Kidney (tissue), 14 donors: ENCODE measurements around the gene MAPK7. TPM values are rescaled to one million over a fixed set of nuclear protein-coding genes. Genes with fewer than 3 reads are reported as not detected.
A peak's percentile ranks its signal among the peaks of the same experiment; 100 is the strongest.

Experiments
- DNase-seq, 5 donors: peaks; one replicate each; pipeline ENCODE4 v3.0.0-alpha.2; 2013 to 2020
- FAIRE-seq: peaks from 2 replicates; lab custom pipeline; 2012; peaks lifted over from hg19 to GRCh38; lab: Jason Lieb, UNC
- H3K27ac ChIP-seq, 2 donors: one replicate each; pipeline ENCODE4 v1.7.0; 2013; ENCODE audit warnings: low read depth in 2 of 2, low read length in 2 of 2, inconsistent platforms in 1 of 2
- H3K27me3 ChIP-seq: one replicate; pipeline ENCODE4 v1.7.1; 2013; ENCODE audit warnings: low read length, inconsistent platforms; ENCODE audit not compliant: control insufficient read depth, insufficient read depth
- H3K36me3 ChIP-seq, 3 donors: one replicate each; pipeline versions ENCODE4 v1.7.0 to v1.7.1; 2013; ENCODE audit warnings: low read length in 3 of 3, control low read depth in 1 of 3, inconsistent platforms in 1 of 3; ENCODE audit not compliant: insufficient read depth in 3 of 3, control insufficient read depth in 2 of 3
- H3K4me1 ChIP-seq, 3 donors: one replicate each; pipeline versions ENCODE4 v1.7.0 to v1.7.1; 2013; ENCODE audit warnings: low read length in 3 of 3, inconsistent platforms in 1 of 3, low read depth in 1 of 3; ENCODE audit not compliant: control insufficient read depth in 2 of 3, insufficient read depth in 2 of 3
- H3K4me3 ChIP-seq, 3 donors: one replicate each; pipeline versions ENCODE4 v1.7.0 to v1.8.1; 2013; ENCODE audit warnings: low read length in 3 of 3, control low read depth in 1 of 3, inconsistent platforms in 1 of 3
- H3K9ac ChIP-seq, 3 donors: one replicate each; pipeline versions ENCODE4 v1.7.0 to v1.7.1; 2013; ENCODE audit warnings: low read length in 3 of 3, control low read depth in 1 of 3, inconsistent platforms in 1 of 3
- H3K9me3 ChIP-seq, 3 donors: one replicate each; pipeline versions ENCODE4 v1.7.0 to v1.7.1; 2013; ENCODE audit warnings: low read length in 3 of 3, control low read depth in 1 of 3, inconsistent platforms in 1 of 3; ENCODE audit not compliant: control insufficient read depth in 2 of 3, insufficient read depth in 1 of 3
- CTCF ChIP-seq: IDR thresholded peaks from 3 replicates; pipeline ENCODE4 v1.5.1; 2012; ENCODE audit warnings: mild to moderate bottlenecking, moderate library complexity, borderline replicate concordance; ENCODE audit not compliant: insufficient read depth; ENCODE audit errors: extremely low read depth
- intact Hi-C: fragments of 100-400 bp; cut with DNase I; formaldehyde crosslinking; loops from one replicate; pipeline ENCODE4 v1.11.1; 2022
- polyA plus RNA-seq: library from polyadenylated mRNA; stranded (reverse); fragments of 350-450 nt; fragmentation: Illumina TruSeq; extraction: RNeasy Lipid Tissue Mini Kit (QIAGEN cat#74804); gene quantifications from one replicate; pipeline ENCODE4 v1.2.3, GENCODE V29; 2014; ENCODE audit warnings: low read depth, low replicate concordance; ENCODE audit not compliant: insufficient read depth
- total RNA-seq: library from RNA; stranded (reverse); fragmentation: NEBNext Ultra II Directional; extraction: Animal tissue kit (Norgen Biotek cat#: 25700); gene quantifications from one replicate; pipeline ENCODE4 v1.2.1, GENCODE V29; 2021
- donor health status: control.
- donor health status: control.
- donor health status: control.
- donor health status: control.
- donor health status: control.
- donor health status: DM: yes; HTN: yes; CAD: no.
- donor health status: Normal renal cell carcinoma (clear cell type).

Gene MAPK7
- total and polyA plus RNA-seq, 2 donors from 2014 or later = 7.1 to 36.7 TPM

- Histone ChIP-seq H3K27ac (no peak overlapping the region), H3K4me3 (no peak overlapping the region), H3K36me3 (peaks cover 0 to 4% (median 0%) of the 10 kb centered on the region in 3 donors), H3K9me3 (no peaks in the 10 kb centered on the region), H3K4me1 (no peaks in the 10 kb centered on the region), H3K27me3 (no peaks in the 10 kb centered on the region), H3K9ac (no peak overlapping the region)
- FAIRE-seq (no peak), DNase-seq (no peak)
- intact Hi-C loops = no loop called here
- no peak for TF ChIP-seq CTCF
These were observed 48.0 kb upstream of the MAPK7 start for GRCh38 chr17:19330271-19330670.

GRCh38 chr17:19331134-19331533 lies 47.2 kb upstream of the MAPK7 start:
- intact Hi-C loops = no loop called here
- no peak overlapping the region for H3K9ac ChIP-seq
- FAIRE-seq (no peak), DNase-seq (peak in 1 of 5 donors; percentile 41)
- H3K9me3 ChIP-seq = no peaks in the 10 kb centered on the region
- H3K36me3 ChIP-seq = peaks cover 0 to 4% (median 0%) of the 10 kb centered on the region in 3 donors
- no peaks in the 10 kb centered on the region for H3K27me3 ChIP-seq
- no peak overlapping the region for H3K4me3 ChIP-seq
- no peak overlapping the region for H3K27ac ChIP-seq
- H3K4me1 ChIP-seq = no peaks in the 10 kb centered on the region
- no peak for TF ChIP-seq CTCF

GRCh38 chr17:19331543-19332245 lies 46.6 kb upstream of the MAPK7 start:
- no peak for FAIRE-seq
- no peaks in the 10 kb centered on the region for H3K27me3 ChIP-seq
- no peak for DNase-seq
- no peak overlapping the region for H3K27ac ChIP-seq
- no peak overlapping the region for H3K9ac ChIP-seq
- peaks cover 0 to 4% (median 0%) of the 10 kb centered on the region in 3 donors for H3K36me3 ChIP-seq
- H3K9me3 ChIP-seq = no peaks in the 10 kb centered on the region
- no peak for TF ChIP-seq CTCF
- peaks cover 0 to under 1% (median 0%) of the 10 kb centered on the region in 3 donors for H3K4me1 ChIP-seq
- H3K4me3 ChIP-seq = no peak overlapping the region
- intact Hi-C loops = no loop called here
